Glutamatergic neuron (in vitro differentiated cells): Measurements from ENCODE around the gene ARL6IP5. TPM values are rescaled to one million over a fixed set of nuclear protein-coding genes. Genes with fewer than 3 reads are reported as not detected.

Experiments
- DNase-seq: peaks from one replicate; pipeline ENCODE4 v3.0.0; 2022
- H3K27ac Mint-ChIP-seq: one replicate; pipeline ENCODE4 v1.8.0; 2020; ENCODE audit warnings: mild to moderate bottlenecking, mixed read lengths, inconsistent platforms; ENCODE audit not compliant: unreplicated experiment
- H3K27me3 Mint-ChIP-seq: one replicate; pipeline ENCODE4 v1.8.0; 2020; ENCODE audit warnings: mild to moderate bottlenecking, moderate library complexity, mixed read lengths, inconsistent platforms; ENCODE audit not compliant: unreplicated experiment
- H3K36me3 Mint-ChIP-seq: one replicate; pipeline ENCODE4 v1.8.0; 2020; ENCODE audit warnings: mild to moderate bottlenecking, mixed read lengths, inconsistent platforms; ENCODE audit not compliant: unreplicated experiment
- H3K4me1 Mint-ChIP-seq: one replicate; pipeline ENCODE4 v1.8.0; 2020; ENCODE audit warnings: mild to moderate bottlenecking, low read depth, mixed read lengths, inconsistent platforms; ENCODE audit not compliant: unreplicated experiment
- H3K4me3 Mint-ChIP-seq: one replicate; pipeline ENCODE4 v1.8.0; 2020; ENCODE audit warnings: mild to moderate bottlenecking, mixed read lengths, inconsistent platforms; ENCODE audit not compliant: unreplicated experiment
- H3K9me3 Mint-ChIP-seq: one replicate; pipeline ENCODE4 v1.8.0; 2020; ENCODE audit warnings: mild to moderate bottlenecking, moderate library complexity, mixed read lengths, inconsistent platforms; ENCODE audit not compliant: unreplicated experiment
- total RNA-seq: library from RNA; stranded (reverse); fragmentation: NEBNext Ultra II Directional; extraction: Animal tissue kit (Norgen Biotek cat#: 25700); gene quantifications from one replicate; pipeline ENCODE4 v1.2.1, GENCODE V29; 2021; ENCODE audit not compliant: unreplicated experiment
- TF ChIP-seq, protein P1 (sequence below): fragments of 200-600 bp; sonication (generic); IDR thresholded peaks from one replicate; pipeline ENCODE4 v1.5.0; 2021; ENCODE audit not compliant: partially characterized antibody, unreplicated experiment

The ARL6IP5 gene
- total RNA-seq, 1 donor from 2014 or later: 74.0 TPM

DNA sequence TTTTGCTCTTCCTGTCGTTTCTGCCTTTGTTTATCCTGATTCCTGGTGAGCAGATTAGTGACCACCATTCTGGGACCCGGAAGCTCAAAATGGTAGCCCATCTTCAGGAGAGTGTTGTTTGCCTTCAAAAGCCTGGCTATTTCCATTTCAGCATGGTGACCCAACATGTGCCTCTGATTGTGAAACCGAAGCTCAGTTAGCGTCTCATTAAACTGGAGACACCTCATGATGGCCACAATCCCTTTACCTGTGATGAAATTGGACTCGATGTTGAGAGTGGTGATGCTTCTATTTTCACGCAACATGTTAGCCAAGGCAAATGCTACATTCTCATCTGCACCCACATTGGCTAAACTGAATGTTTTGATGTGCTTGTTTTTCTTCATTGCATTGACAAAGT, 34.4 kb downstream of the ARL6IP5 start:
- Mint-ChIP-seq H3K4me3 (no peak overlapping the region), H3K27me3 (no peaks in the 10 kb centered on the region), H3K27ac (no peak overlapping the region), H3K9me3 (no peaks in the 10 kb centered on the region), H3K4me1 (peaks cover 2% of the 10 kb centered on the region), H3K36me3 (no peaks in the 10 kb centered on the region)
- TF ChIP-seq, protein P1, sequence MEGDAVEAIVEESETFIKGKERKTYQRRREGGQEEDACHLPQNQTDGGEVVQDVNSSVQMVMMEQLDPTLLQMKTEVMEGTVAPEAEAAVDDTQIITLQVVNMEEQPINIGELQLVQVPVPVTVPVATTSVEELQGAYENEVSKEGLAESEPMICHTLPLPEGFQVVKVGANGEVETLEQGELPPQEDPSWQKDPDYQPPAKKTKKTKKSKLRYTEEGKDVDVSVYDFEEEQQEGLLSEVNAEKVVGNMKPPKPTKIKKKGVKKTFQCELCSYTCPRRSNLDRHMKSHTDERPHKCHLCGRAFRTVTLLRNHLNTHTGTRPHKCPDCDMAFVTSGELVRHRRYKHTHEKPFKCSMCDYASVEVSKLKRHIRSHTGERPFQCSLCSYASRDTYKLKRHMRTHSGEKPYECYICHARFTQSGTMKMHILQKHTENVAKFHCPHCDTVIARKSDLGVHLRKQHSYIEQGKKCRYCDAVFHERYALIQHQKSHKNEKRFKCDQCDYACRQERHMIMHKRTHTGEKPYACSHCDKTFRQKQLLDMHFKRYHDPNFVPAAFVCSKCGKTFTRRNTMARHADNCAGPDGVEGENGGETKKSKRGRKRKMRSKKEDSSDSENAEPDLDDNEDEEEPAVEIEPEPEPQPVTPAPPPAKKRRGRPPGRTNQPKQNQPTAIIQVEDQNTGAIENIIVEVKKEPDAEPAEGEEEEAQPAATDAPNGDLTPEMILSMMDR: no peak
- no peak for DNase-seq

DNA sequence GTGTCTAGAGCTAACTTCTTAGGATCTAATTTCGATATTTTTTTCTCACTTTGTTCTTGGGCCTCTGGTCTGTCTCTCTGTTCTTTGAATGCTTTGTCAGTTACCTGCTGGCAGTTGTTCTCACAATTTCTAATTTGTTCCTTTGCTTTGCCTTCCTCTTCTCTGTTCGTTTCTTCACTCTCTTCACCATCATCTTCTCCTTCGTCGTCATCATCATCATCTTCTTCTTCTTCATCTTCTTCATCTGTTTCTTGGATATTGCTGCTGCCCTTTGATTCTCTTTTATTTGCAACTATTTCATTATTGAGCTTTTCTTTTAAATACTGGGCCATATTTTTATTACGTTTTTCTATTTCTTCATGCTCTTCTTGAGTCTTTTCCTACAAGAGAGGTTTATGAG, 34.9 kb downstream of the ARL6IP5 start:
- Mint-ChIP-seq H3K9me3 (no peaks in the 10 kb centered on the region), H3K4me1 (peaks cover 2% of the 10 kb centered on the region), H3K27me3 (no peaks in the 10 kb centered on the region), H3K4me3 (no peak overlapping the region), H3K27ac (no peak overlapping the region), H3K36me3 (no peaks in the 10 kb centered on the region)
- no peak for DNase-seq
- TF ChIP-seq, protein P1: no peak

DNA sequence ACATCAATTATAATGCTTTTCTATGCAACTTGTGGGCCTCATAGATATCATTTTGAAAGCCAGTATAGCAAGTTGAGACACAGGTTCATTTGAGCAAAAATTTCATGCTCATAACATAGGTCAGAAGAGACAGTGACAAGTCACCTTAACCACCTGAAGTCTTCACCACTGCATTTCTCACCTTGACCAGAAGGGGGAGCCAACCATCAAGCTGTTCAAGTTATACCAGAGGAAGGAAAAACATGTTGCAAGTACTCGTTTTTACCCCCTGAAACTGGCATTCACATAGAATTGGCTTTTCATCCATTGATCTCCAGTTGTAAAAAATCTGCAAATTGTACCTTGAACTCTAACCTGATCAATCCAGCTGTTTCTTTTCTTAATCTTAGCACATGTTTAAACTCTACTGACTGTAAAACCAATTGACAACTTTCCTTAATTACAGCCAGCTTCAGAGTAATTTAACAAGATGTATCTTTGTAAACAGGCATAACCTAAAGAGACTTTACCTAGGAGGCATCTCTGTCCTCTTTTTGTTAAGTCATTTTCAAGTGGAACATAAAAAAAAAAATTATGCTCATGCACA, 36.2 kb downstream of the ARL6IP5 start:
- Mint-ChIP-seq H3K27ac (no peak overlapping the region), H3K4me1 (peaks cover 2% of the 10 kb centered on the region), H3K4me3 (no peak overlapping the region), H3K36me3 (no peaks in the 10 kb centered on the region), H3K9me3 (no peaks in the 10 kb centered on the region), H3K27me3 (no peaks in the 10 kb centered on the region)
- peak; percentile 76 for DNase-seq
- TF ChIP-seq, protein P1: peak; percentile 95

DNA sequence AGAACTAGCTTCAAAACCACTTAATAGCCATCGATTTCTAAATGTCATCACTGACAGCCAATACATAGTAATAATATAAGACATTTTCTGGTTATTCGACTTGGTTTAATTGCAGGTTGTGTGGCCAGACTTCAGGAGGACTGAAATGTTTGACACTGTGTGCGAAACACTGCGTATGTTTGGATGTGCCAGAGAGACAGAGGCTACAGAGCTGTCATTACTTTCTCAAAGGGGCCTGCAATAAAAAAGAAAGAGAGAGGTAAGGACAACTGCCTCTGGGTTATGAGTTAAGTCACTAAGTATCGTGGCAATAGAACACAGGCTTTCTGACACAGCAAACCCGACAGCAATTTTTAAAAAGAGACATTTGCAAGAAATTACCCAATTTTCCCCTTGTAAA, 36.8 kb downstream of the ARL6IP5 start:
- Mint-ChIP-seq H3K27ac (no peak overlapping the region), H3K36me3 (no peaks in the 10 kb centered on the region), H3K27me3 (no peaks in the 10 kb centered on the region), H3K9me3 (no peaks in the 10 kb centered on the region), H3K4me3 (no peak overlapping the region), H3K4me1 (peaks cover 2% of the 10 kb centered on the region)
- TF ChIP-seq, protein P1: no peak
- DNase-seq: no peak

DNA sequence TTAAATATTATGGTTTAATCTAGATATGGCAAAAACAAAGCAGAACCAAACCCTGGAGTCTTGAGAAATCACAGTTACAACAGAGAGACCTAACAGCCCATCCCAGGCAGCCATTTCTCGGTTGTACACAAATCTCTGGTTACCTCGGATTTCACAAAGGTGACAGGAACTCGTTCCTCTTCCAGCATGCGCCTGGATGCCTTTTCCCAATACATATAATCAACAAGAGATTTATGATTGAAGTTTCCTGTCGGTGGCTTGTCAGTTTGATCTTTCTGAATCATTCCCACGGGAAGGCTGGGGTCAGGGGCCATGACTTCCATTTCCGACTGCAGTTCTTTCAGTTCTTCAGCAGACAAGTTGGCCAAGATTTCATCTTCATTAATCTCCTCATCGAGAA, 37.2 kb downstream of the ARL6IP5 start:
- no peaks in the 10 kb centered on the region for H3K9me3 Mint-ChIP-seq
- H3K4me3 Mint-ChIP-seq: no peak overlapping the region
- H3K4me1 Mint-ChIP-seq: peaks cover 2% of the 10 kb centered on the region
- H3K36me3 Mint-ChIP-seq: no peaks in the 10 kb centered on the region
- H3K27ac Mint-ChIP-seq: no peak overlapping the region
- DNase-seq: peak; percentile 30
- TF ChIP-seq, protein P1: no peak
- H3K27me3 Mint-ChIP-seq: no peaks in the 10 kb centered on the region
